GM18909 (cell line): Measurements from ENCODE around the gene PHKG1.
"Not testable (repeated sequence)": the region's sequence is repeated elsewhere in the genome, so short reads cannot be mapped to it uniquely, and the experiment has no call there.

Experiments
- ATAC-seq: cut with Tn5 transposase; IDR thresholded peaks from one replicate; pipeline ENCODE4 v1.9.1; 2021; ENCODE audit warnings: mild to moderate bottlenecking; ENCODE audit not compliant: unreplicated experiment, poor library complexity

PHKG1 gene

DNA sequence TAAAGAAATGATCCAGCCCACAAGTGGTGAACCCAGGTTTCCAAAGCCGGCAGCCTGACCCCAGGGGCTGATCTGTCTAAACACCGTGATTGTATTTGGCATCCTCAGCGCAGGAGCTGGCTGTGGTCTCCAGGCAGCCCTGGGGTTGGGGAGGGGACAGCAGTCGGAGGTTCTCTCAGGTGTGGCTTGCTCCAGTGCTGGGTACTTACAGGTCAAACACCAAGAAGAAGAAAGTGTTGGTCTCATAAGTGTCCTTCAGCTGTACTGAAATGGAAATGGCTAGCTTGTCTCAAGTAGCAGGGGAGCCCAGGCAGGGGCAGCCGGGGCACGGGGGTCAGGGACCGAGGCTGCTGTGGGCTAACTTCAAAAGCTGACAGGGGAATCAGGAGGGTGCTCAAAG lies 6.0 kb downstream of the PHKG1 start:
- no peak for ATAC-seq

DNA sequence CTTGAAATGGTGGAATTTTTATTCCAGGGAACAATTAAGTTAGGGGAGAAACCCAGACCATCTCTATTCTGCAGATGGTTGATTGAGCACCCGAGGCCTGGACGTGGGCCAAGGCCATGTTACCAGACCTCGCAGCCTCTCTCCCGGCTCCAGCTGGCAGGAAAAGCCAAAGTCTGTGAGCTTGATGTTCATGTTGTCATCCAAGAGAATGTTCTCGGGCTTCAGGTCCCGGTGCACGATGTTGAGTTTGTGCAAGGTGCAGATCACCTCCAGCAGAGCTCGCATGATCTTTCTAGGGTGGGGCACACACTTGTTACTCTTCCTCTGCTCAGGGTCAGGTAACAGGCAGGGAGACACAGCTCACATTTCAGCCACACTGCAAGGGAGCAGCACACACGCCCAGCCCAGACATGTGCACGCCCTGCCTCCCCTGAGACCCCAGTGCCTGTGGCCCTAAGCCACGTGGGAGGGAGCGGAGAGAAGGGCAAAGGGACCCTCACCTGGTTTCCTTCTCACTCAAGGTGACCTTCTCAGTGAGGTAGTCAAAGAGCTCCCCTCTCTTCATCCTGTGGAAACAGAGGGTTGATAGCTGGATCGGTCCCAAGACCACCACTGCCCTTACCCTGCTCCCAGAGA lies 9.5 kb downstream of the PHKG1 start:
- ATAC-seq, result no peak

DNA sequence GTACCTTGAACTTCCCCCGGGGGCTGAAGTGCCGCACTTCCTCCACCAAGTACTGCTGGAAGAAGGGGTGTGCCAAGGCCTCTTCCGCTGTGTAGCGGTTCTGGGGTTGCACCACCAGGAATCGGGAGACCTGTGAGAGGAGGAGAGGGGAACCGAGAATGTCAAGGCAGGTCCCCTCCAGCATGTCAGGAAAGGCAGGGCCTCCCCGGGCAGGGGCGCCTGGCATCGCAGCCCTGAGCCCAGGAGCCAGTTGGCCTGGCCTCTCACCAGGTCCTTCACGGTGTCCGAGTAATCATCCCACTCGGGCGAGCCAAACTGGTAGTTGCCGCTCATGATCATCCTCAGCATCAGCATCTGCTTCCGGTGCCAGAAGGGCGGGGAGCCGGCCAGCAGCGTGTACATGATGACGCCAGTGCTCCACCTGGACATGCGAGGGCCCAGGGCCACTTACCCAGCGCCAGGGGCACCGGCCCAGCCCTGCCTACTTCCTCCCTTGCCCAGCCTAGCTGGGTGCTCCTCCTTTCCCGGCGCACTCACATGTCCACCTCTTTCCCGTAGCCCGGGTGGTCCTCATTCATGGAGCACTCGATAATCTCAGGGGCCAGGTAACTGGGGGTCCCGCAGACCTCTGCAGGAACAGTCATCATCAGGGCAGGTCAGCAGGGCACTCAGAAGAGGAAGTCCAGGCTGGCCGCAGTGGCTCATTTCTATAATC lies 11.0 kb downstream of the PHKG1 start:
- no peak for ATAC-seq

DNA sequence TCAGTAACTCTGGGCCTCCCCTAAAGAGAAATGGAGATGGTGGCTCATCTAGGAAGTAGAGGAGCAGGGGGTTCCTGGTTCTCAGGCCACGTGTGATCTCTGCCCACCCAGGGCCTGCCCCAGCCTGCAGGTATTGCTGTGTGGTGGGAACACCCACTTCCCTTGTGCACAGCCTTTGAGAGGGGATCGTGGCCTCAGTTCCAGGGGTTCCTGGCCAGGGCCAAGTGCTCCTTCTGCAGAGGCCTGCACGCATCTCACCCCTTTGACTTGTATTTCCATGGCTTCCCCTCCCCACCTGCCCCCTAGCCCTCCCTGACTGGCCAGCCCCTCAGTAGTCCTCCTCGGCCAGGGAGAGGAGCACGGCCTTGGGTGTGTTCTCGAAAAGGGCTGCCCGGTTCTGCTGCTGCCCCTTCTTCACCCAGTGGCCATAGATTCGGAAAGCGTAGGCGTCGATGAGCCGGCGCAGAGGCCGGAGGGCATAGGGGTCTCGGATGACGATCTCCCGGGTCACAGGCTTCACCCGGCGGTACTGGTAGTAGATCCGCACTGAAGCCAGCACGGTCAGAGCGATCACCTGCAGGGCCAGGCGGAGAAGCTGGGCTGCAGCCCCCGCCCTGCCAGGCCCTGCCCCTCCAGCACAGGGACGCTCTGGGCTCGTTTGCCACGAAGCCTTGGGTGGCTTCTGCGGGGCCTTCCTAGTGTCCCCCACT lies 11.9 kb downstream of the PHKG1 start:
- not testable (repeated sequence) for ATAC-seq

DNA sequence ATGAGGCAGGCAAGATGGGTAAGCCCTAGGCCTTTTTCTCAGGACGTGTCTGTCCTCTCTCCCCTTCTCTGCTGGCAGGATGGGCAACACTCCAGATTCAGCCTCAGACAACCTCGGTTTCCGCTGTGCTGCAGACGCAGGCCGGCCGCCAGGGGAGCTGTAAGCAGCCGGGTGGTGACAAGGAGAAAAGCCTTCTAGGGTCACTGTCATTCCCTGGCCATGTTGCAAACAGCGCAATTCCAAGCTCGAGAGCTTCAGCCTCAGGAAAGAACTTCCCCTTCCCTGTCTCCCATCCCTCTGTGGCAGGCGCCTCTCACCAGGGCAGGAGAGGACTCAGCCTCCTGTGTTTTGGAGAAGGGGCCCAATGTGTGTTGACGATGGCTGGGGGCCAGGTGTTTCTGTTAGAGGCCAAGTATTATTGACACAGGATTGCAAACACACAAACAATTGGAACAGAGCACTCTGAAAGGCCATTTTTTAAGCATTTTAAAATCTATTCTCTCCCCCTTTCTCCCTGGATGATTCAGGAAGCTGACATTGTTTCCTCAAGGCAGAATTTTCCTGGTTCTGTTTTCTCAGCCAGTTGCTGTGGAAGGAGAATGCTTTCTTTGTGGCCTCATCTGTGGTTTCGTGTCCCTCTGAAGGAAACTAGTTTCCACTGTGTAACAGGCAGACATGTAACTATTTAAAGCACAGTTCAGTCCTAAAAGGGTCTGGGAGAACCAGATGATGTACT lies 13.1 kb downstream of the PHKG1 start:
- ATAC-seq, result no peak

DNA sequence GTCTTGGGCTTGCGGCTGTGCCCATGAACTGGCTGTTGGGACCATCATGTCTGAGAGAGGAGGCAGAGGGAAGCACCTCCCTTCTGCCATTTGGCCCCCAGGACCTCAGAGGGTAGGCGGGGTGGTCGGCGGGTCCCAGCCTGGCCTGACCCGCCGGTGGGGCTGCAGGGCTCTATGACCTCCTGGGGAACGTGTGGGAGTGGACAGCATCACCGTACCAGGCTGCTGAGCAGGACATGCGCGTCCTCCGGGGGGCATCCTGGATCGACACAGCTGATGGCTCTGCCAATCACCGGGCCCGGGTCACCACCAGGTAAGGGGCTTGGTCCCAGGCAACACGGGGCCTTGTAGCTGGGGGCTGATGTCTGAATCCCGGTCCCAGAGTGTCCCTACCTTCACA lies 14.6 kb downstream of the PHKG1 start:
- no peak for ATAC-seq

DNA sequence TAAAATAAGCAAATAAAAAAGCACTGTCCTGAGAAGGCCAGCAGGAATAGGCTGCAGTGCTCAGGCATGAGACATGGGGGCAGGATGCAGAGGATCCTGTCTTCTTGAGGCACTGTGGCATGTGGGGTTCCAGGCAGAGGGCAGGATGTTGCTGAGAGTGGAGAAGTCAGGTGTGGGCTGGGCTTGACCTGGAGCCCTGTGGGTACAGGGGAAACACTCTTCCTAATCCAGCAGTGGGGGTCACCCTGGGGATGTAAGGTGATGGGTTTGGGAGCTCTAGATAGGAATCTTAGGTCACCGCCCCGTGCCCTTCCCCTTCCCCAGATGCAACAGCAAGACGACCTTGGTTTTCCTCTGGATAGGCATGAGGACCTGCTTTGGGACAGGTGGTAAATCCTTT lies 15.1 kb downstream of the PHKG1 start:
- ATAC-seq, result no peak

DNA sequence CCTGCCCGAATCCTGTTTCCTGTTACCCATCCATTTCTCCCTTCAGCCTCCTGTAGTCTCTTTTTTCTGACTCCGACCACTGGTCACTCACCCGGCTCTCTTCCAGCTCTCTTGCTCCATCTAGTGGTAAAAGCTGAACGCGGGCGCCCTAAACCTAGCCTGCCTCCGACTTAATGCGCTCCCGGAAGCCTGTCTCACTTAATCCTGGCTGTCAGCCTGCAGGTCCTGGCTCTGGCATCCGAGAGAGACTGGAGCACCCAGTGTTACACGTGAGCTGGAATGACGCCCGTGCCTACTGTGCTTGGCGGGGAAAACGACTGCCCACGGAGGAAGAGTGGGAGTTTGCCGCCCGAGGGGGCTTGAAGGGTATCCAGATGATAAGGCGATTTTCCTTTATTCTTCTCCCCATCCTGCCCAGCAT lies 18.4 kb downstream of the PHKG1 start:
- ATAC-seq, result peak; percentile 92

DNA sequence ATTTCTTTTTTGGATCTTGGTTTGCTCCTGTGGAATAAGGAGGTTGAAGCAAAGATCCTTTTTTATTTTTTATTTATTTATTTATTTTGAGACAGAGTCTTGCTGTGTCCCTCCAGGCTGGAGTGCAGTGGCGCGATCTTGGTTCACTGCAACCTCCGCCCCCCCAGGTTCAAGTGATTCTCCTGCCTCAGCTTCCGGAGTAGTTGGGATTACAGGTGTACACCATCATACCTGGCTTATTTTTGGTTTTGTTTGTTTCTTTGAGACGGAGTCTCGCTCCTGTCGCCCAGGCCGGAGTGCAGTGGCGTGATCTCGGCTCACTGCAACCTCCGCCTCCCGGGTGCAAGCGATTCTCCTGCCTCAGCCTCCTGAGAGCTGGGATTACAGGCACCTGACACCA lies 26.4 kb downstream of the PHKG1 start:
- ATAC-seq, result not testable (repeated sequence)

DNA sequence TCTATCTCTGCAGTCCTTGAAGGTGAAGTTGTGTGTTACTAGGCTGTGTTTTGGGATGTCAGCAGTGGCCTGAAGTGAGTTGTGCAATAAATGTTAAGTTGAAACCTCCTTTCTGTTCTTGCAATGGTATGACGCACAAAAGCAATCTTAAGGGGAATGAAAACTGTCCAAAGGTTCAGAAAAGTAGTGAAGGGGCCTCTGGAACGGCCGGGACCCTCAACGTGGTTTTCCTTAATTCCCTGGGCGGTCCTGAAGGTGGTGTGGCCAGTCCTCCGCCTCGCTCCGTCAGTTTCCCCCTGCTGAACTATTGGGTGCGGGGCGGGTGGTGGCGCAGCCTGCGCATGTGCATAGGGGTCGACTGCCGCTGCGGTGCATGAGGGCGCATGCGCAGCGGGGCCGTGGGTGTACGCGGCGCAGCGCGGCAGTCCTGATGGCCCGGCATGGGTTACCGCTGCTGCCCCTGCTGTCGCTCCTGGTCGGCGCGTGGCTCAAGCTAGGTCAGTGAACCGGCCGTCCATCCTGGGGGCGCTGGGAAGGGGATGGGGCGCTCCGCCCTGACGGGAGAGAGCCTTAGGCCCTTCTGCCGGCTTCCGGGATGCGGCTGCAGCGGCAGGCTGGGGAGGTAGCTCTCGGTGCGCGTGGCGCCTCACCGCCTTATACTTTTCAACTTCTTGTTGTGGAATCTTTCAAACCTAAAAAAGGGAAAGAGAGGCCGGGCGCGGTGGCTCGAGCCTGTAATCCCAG lies 28.7 kb downstream of the PHKG1 start, which contains the start of gene SUMF2:
SUMF2 (plus strand) TSS at position 405 of the 744 bp plus-strand sequence; CDS start at position 431, 26 bp downstream.
- peak; percentile 90 for ATAC-seq

DNA sequence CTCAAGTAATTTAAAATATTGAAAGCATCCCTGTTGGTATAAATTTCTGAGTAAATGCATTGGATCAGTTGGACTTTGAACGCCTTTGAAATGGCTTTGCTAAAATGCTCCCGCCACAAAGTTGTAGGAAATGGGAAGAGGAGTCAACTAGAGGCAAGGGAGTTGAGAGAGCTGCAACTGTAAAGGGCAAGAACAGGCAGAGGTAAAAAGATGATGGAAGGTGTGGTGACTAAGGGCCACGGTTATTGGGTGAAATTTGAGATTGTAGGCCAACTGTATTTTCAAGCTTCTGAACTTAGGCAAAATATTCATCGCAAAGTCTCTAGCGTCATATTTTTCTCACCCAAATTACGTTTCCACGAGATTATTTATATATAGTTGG lies 29.3 kb downstream of the PHKG1 start:
- no peak for ATAC-seq

DNA sequence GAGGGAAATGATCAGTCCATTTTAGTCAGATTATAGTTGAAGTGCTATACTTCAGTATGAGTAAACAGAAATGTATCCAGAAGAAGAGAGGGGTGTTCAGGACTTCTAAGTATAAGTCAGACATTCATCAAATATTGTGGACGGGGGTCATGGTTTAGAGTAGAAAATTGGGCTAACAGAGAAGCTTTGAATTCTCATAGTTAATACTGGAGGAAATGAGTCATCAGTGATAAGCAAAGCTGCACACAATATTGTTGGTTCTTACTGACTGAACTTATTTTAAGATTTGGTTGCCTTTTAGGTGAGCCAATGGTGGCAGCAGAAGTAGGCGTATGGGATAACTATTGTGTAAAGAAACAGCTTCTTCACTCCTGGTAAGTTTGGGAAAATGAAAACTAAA lies 30.4 kb downstream of the PHKG1 start:
- no peak for ATAC-seq

DNA sequence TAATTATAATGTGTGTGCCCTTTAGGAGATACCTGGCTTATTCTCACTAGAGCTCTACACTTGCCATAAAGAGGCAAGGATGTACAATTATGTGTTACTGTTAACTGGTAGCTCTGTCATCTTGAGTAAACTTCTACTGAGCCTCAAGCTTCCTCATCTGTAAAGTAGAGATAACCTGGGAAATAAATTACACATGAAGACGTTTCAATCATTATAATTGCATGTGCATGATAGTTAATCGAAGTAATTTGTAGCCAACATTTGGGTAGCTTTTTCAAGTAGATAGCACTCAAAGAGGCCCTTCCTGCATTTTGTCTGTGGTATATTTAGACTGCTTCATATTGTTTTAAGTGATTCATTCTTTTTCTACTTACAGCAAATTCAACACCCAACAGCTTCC lies 38.8 kb downstream of the PHKG1 start:
- ATAC-seq, result no peak

DNA sequence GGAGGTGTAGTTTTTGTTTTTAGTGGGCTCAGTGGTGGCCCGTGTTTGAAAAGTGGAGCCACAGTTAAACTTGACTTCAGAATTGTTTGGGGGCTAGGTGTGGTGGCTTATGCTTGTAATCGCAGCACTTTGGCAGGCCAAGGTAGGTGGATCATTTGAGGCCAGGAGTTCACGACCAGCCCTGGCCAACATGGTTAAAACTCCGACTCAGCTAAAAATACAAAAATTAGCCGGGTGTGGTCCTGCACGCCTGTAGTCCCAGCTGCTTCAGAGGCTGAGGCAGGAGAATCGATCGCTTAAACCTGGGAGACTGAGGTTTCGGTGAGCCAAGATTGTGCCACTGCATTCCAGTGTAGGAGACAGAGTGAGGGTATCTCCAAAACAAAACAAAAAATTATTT lies 39.4 kb downstream of the PHKG1 start:
- ATAC-seq, result no peak

DNA sequence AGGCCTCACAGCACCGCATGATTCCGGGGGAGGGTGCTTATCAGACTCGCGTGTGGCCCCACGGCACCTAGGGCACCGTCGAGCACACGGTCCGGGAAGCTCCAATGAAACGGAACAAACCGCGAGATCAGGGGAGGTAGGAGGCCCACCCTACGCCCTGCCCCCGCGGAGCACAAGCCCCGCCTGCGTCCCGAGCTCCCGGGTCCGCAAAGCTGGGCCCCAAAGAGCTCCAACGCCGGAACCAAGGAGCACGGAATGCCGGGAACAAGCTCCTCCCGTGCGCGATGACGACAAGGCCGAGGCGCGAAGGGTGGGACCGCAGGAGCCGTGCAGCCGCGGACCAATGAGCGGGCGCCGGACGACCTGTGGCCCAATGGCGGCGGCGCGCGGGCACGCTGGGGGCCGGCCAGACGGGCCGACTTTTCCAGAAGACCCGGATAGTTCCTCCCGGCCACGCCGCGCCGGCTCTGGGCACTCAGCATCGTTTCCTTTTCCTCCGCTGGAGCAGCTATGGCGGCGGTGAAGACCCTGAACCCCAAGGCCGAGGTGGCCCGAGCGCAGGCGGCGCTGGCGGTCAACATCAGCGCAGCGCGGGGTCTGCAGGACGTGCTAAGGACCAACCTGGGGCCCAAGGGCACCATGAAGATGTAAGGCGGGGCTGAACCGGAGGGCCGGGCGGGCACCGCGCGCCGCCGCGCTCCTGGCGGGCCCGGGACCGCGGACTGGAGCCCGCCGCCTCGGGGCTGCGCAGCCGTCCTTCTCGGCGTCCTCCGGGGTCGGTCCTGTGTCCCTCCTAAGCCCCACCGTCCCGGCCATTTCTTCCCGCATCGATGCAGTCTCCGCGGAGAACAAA lies 41.2 kb downstream of the PHKG1 start, which contains the start of the genes CCT6A and PSPH:
CCT6A (plus strand) TSS at position 427 of the 853 bp plus-strand sequence; CDS start at position 511, 84 bp downstream.
PSPH (minus strand) TSS at position 106 of the 853 bp plus-strand sequence. CDS start 30,232 bp downstream, outside the sequence.
- peak; percentile 97 for ATAC-seq

DNA sequence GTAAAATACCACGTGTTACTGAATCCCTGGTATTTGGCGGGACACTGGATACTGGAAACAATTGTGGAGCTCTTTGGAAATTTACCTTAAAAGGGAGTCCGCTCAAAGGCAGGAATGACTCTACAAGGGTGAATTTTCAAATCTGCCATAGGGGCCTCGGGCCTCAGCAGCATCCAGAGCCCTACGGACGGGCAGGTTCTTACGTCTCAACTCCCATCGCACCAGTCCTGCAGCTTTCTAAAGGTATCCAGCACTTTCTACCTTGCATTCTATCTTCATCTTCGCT lies 41.8 kb downstream of the PHKG1 start:
- ATAC-seq, result no peak

DNA sequence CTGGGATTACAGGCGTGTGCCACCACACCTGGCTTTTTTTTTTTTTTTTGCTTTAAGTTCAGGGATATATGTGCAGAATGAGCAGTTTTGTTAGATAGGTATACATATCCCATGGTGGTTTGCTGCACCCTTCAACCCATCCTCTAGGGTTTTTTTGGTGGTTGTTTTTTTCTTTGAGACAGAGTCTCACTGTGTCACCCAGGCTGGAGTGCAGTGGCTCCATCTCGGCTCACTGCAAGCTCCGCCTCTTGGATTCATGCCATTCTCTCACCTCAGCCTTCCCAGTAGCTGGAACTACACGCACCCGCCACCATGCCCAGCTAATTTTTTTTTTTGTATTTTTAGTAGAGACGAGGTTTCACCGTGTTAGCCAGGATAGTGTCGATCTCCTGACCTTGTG lies 44.0 kb downstream of the PHKG1 start:
- ATAC-seq, result not testable (repeated sequence)

DNA sequence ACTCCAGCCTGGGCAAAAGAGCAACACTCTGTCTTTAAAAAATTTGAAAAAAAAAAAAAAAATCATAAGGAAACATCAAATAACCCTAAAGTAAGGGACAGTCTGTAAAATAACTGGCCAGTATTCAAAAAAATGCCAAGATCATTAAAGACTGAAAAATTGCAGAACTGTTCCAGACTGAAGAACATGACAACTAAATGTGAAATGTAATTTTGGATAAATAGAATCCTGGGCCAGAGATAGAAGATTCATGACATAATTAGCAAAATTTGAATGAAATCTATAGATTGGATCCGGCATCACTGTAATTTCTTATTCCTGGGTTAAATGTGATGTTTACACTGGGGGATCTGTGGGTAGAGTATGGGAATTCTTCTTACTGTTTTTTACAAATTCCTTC lies 44.5 kb downstream of the PHKG1 start:
- no peak for ATAC-seq

DNA sequence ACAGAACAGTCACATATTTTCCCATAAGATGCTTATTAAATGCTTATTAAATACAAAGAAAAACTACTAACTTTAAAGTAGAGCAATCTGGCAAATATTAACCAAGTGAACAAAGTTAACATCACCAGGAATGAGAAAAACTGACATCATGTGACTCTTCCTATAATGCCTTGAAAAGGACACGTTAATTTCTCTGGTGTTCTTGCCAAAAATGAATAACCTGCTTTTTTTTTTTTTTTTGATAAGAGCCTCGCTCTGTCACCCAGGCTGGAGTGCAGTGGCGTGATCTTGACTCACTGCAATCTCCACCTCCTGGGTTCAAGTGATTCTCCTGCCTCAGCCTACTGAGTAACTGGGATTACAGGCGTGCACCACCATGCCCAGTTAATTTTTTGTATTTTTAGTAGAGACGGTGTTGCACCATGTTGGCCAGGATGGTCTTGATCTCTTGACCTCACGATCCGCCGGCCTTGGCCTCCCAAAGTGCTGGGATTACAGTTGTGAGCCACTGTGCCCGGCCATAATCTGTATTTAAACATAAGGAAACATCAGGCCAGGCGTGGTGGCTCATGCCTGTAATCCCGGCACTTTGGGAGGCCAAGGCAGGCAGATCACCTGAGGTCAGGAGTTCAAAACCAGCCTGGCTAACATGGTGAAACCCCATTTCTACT lies 45.2 kb downstream of the PHKG1 start:
- not testable (repeated sequence) for ATAC-seq
